Astrocyte (in vitro differentiated cells and primary cell): ENCODE data around the gene SLC2A13. TPM values are rescaled to one million over a fixed set of nuclear protein-coding genes. Genes with fewer than 3 reads are reported as not detected.

Experiments
- DNase-seq: peaks from one replicate; pipeline ENCODE4 v3.0.0-alpha.2; 2010; ENCODE audit warnings: low read depth
- FAIRE-seq: peaks from 2 replicates; lab custom pipeline; 2011; peaks lifted over from hg19 to GRCh38; lab: Jason Lieb, UNC
- H2AFZ ChIP-seq: 2 replicates; pipeline ENCODE4 v1.6.0; 2012; ENCODE audit warnings: low read depth, low read length, inconsistent platforms
- H3K27ac ChIP-seq: 2 replicates; pipeline ENCODE4 v1.5.1; 2011; ENCODE audit warnings: low read depth, low read length, inconsistent platforms
- H3K27me3 ChIP-seq: 2 replicates; pipeline ENCODE4 v1.6.0; 2011; ENCODE audit warnings: low read length, inconsistent platforms; ENCODE audit not compliant: insufficient read depth
- H3K36me3 ChIP-seq: 2 replicates; pipeline ENCODE4 v1.5.1; 2011; ENCODE audit warnings: low read length, inconsistent platforms; ENCODE audit not compliant: insufficient read depth
- H3K4me1 ChIP-seq: 2 replicates; pipeline ENCODE4 v1.5.1; 2011; ENCODE audit warnings: low read length, inconsistent platforms; ENCODE audit not compliant: insufficient read depth
- H3K4me2 ChIP-seq: 2 replicates; pipeline ENCODE4 v1.6.0; 2012; ENCODE audit warnings: low read length, inconsistent platforms
- H3K4me3 ChIP-seq: 2 replicates; pipeline ENCODE4 v1.5.1; 2011; ENCODE audit warnings: low read depth, mild to moderate bottlenecking, low read length, inconsistent platforms; ENCODE audit not compliant: insufficient read depth
- H3K79me2 ChIP-seq: 2 replicates; pipeline ENCODE4 v1.6.0; 2012; ENCODE audit warnings: mild to moderate bottlenecking, low read length, inconsistent platforms; ENCODE audit not compliant: insufficient read depth
- H3K9ac ChIP-seq: 2 replicates; pipeline ENCODE4 v1.6.0; 2012; ENCODE audit warnings: mild to moderate bottlenecking, low read length, inconsistent platforms
- H3K9me3 ChIP-seq: 2 replicates; pipeline ENCODE4 v1.5.1; 2012; ENCODE audit warnings: low read depth, mild to moderate bottlenecking, low read length, inconsistent platforms; ENCODE audit not compliant: insufficient read depth
- H4K20me1 ChIP-seq: 2 replicates; pipeline ENCODE4 v1.6.0; 2012; ENCODE audit warnings: low read length, inconsistent platforms; ENCODE audit not compliant: insufficient read depth
- H3K27ac Mint-ChIP-seq: one replicate; pipeline ENCODE4 v1.8.0; 2021; ENCODE audit warnings: mild to moderate bottlenecking, mixed read lengths; ENCODE audit not compliant: unreplicated experiment
- H3K27me3 Mint-ChIP-seq: one replicate; pipeline ENCODE4 v1.8.0; 2021; ENCODE audit warnings: low read depth, mixed read lengths; ENCODE audit not compliant: unreplicated experiment
- H3K36me3 Mint-ChIP-seq: one replicate; pipeline ENCODE4 v1.8.0; 2021; ENCODE audit warnings: low read depth, mixed read lengths; ENCODE audit not compliant: unreplicated experiment
- H3K4me1 Mint-ChIP-seq: one replicate; pipeline ENCODE4 v1.8.0; 2021; ENCODE audit warnings: low read depth, mixed read lengths; ENCODE audit not compliant: unreplicated experiment
- H3K4me3 Mint-ChIP-seq: one replicate; pipeline ENCODE4 v1.8.0; 2021; ENCODE audit warnings: mild to moderate bottlenecking, moderate library complexity, mixed read lengths; ENCODE audit not compliant: unreplicated experiment
- H3K9me3 Mint-ChIP-seq: one replicate; pipeline ENCODE4 v1.8.0; 2021; ENCODE audit warnings: mild to moderate bottlenecking, mixed read lengths; ENCODE audit not compliant: unreplicated experiment
- CTCF ChIP-seq: IDR thresholded peaks from 2 replicates; pipeline ENCODE4 v1.5.1; 2011; ENCODE audit warnings: low read depth, mild to moderate bottlenecking, inconsistent platforms, low read length, moderate library complexity; ENCODE audit not compliant: insufficient read depth
- EZH2 ChIP-seq: IDR thresholded peaks from 2 replicates; pipeline ENCODE4 v1.6.1; 2012; ENCODE audit warnings: mild to moderate bottlenecking, low read length, inconsistent platforms; ENCODE audit not compliant: insufficient read depth
- total RNA-seq: library from RNA; stranded (reverse); gene quantifications from 2 replicates; pipeline ENCODE4 v1.2.1, GENCODE V29; 2021

SLC2A13 gene
- total RNA-seq, 1 donor from 2014 or later: 10.2 TPM

- H3K27ac Mint-ChIP-seq: no peak overlapping the region
- Histone ChIP-seq H3K27ac (no peak overlapping the region), H4K20me1 (no peaks in the 10 kb centered on the region), H3K9ac (no peak overlapping the region), H2AFZ (no peak overlapping the region), H3K9me3 (no peaks in the 10 kb centered on the region), H3K4me2 (no peak overlapping the region), H3K4me3 (no peak overlapping the region), H3K4me1 (no peaks in the 10 kb centered on the region), H3K27me3 (no peaks in the 10 kb centered on the region), H3K79me2 (no peaks in the 10 kb centered on the region), H3K36me3 (no peaks in the 10 kb centered on the region)
- H3K27me3 Mint-ChIP-seq: no peaks in the 10 kb centered on the region
- H3K4me3 Mint-ChIP-seq: no peak overlapping the region
- DNase-seq (no peak), FAIRE-seq (no peak)
- H3K4me1 Mint-ChIP-seq: no peaks in the 10 kb centered on the region
- peaks cover 7% of the 10 kb centered on the region for H3K9me3 Mint-ChIP-seq
- TF ChIP-seq CTCF: no peak
- no peak for TF ChIP-seq EZH2
- peaks cover 3% of the 10 kb centered on the region for H3K36me3 Mint-ChIP-seq
These were observed 159.3 kb downstream of the SLC2A13 start for GRCh38 chr12:39946361-39947280.

DNA sequence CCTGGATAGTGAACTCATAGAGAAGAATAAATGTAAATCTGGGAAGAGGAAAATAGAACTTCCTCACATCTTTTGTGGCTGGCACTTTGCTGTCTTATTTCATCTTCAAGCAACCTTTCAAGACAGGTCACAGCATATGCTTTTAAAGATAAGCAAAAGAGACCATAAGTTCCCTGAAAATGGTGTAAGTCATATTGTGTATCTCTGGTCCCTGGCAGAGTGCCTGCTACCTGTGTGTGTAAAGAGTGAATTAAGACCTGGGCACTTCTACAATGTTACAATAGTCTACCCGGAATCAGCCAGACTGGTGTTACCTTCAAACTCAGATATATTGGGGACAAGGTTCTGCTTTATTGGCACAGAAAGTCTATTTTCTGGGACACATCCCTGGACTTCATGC lies 168.8 kb downstream of the SLC2A13 start:
- Histone ChIP-seq H3K4me1 (no peaks in the 10 kb centered on the region), H3K4me2 (no peak overlapping the region), H3K79me2 (no peaks in the 10 kb centered on the region), H3K9me3 (no peaks in the 10 kb centered on the region), H3K4me3 (no peak overlapping the region), H3K27ac (no peak overlapping the region), H2AFZ (no peak overlapping the region), H3K27me3 (no peaks in the 10 kb centered on the region), H4K20me1 (no peaks in the 10 kb centered on the region), H3K36me3 (no peaks in the 10 kb centered on the region), H3K9ac (no peak overlapping the region)
- Mint-ChIP-seq H3K27me3 (no peaks in the 10 kb centered on the region), H3K4me3 (no peak overlapping the region), H3K27ac (no peak overlapping the region), H3K4me1 (peaks cover 2% of the 10 kb centered on the region), H3K9me3 (peaks cover 3% of the 10 kb centered on the region), H3K36me3 (no peaks in the 10 kb centered on the region)
- DNase-seq: no peak
- TF ChIP-seq CTCF: no peak
- TF ChIP-seq EZH2: no peak
- no peak for FAIRE-seq

GRCh38 chr12:39935839-39936238 lies 170.0 kb downstream of the SLC2A13 start:
- Mint-ChIP-seq H3K36me3 (no peaks in the 10 kb centered on the region), H3K4me1 (peaks cover 2% of the 10 kb centered on the region), H3K27me3 (no peaks in the 10 kb centered on the region), H3K27ac (no peak overlapping the region), H3K4me3 (no peak overlapping the region), H3K9me3 (no peaks in the 10 kb centered on the region)
- Histone ChIP-seq H3K9me3 (no peaks in the 10 kb centered on the region), H3K4me1 (no peaks in the 10 kb centered on the region), H3K27me3 (no peaks in the 10 kb centered on the region), H3K36me3 (no peaks in the 10 kb centered on the region), H3K4me3 (no peak overlapping the region), H4K20me1 (no peaks in the 10 kb centered on the region), H3K4me2 (no peak overlapping the region), H3K9ac (no peak overlapping the region), H3K27ac (no peak overlapping the region), H2AFZ (no peak overlapping the region), H3K79me2 (no peaks in the 10 kb centered on the region)
- DNase-seq: no peak
- FAIRE-seq: no peak
- TF ChIP-seq CTCF (no peak), EZH2 (no peak)
